ENCODE measurements around the gene FRAS1. TPM values are rescaled to one million over a fixed set of nuclear protein-coding genes. Genes with fewer than 3 reads are reported as not detected.

Gene FRAS1
- total and polyA plus RNA-seq, 2 donors (not counting 3 experiments of a cell fraction or from before 2014, with no cell fraction given) = 1.4 to 3.6 TPM

DNA sequence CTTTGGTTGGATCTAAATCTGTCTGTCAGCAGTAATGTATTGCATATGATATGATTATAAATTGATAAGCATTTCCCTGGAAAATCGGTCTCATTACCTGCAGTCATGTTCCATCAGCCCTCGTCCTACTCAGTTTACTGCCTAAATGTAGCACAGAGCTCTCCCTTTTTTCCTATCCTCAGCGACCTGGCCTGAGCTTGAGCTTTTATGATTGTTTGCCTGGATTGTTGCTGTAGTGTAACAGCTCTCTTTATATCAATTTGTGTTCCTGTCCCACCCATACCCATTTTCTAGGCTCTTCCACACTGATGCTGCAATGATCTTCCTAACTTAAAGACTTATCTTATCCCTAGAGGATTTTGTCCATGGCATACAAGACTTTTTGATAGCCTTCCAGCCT is 95.7 kb downstream of the FRAS1 start:
- no peak for DNase-seq (ENCODE audit: low read depth, low spot score)
- Histone ChIP-seq H3K9me3 (replicated peaks; ENCODE audit: control insufficient read depth, insufficient read depth, low read length) (no peaks in the 10 kb centered on the region), H3K27ac (ENCODE audit: insufficient read depth, low read depth, low read length) (no peak overlapping the region), H3K4me1 (ENCODE audit: control insufficient read depth, extremely low read depth, insufficient read depth, low read length) (no peaks in the 10 kb centered on the region), H2AFZ (ENCODE audit: low read depth, low read length) (no peak overlapping the region), H3K4me3 (replicated peaks in 1 of 3; ENCODE audit: insufficient read depth in 1 of 3, low read depth in 1 of 3, low read length in 3 of 3) (no peak overlapping the region), H3K79me2 (ENCODE audit: control insufficient read depth, insufficient read depth, low read length) (no peaks in the 10 kb centered on the region), H3K9ac (replicated peaks; ENCODE audit: extremely low read depth, insufficient read depth, low read length) (no peak overlapping the region), H3K27me3 (ENCODE audit: control insufficient read depth in 2 of 2, insufficient read depth in 2 of 2, low read length in 2 of 2) (no peaks in the 10 kb centered on the region), H3K36me3 (ENCODE audit: control insufficient read depth in 2 of 2, extremely low read depth in 1 of 2, insufficient read depth in 2 of 2, low read length in 2 of 2) (no peaks in the 10 kb centered on the region), H4K20me1 (replicated peaks; ENCODE audit: control insufficient read depth, extremely low read depth, insufficient read depth, low read length) (no peaks in the 10 kb centered on the region), H3K4me2 (ENCODE audit: insufficient read depth, low read length) (no peak overlapping the region), H3K9me1 (replicated peaks; ENCODE audit: control insufficient read depth, extremely low read depth, insufficient read depth, low read length) (no peaks in the 10 kb centered on the region)
- no TSS peak for BruUV-seq (replicated peaks)
- ChIA-PET CTCF (interaction anchor here (1.4 kb wide), 1 partner anchor 14 kb away, joined by 3 read pairs; no protein-coding TSS in a partner anchor), POLR2A (no interaction called here)
- TF ChIP-seq, protein P1, sequence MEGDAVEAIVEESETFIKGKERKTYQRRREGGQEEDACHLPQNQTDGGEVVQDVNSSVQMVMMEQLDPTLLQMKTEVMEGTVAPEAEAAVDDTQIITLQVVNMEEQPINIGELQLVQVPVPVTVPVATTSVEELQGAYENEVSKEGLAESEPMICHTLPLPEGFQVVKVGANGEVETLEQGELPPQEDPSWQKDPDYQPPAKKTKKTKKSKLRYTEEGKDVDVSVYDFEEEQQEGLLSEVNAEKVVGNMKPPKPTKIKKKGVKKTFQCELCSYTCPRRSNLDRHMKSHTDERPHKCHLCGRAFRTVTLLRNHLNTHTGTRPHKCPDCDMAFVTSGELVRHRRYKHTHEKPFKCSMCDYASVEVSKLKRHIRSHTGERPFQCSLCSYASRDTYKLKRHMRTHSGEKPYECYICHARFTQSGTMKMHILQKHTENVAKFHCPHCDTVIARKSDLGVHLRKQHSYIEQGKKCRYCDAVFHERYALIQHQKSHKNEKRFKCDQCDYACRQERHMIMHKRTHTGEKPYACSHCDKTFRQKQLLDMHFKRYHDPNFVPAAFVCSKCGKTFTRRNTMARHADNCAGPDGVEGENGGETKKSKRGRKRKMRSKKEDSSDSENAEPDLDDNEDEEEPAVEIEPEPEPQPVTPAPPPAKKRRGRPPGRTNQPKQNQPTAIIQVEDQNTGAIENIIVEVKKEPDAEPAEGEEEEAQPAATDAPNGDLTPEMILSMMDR (IDR thresholded peaks at IDR 0.05; ENCODE audit: extremely low read depth in 1 of 2, insufficient read depth in 1 of 2, low read depth in 1 of 2, low read length in 2 of 2) = no peak
- TF ChIP-seq JUN (IDR thresholded peaks at IDR 0.05; ENCODE audit: borderline replicate concordance, insufficient read depth, insufficient read length, low read depth) (no peak), MYC (IDR thresholded peaks at IDR 0.05; ENCODE audit: low read depth, low read length) (no peak), FOS (IDR thresholded peaks at IDR 0.05; ENCODE audit: borderline replicate concordance, insufficient read depth, low read length) (no peak), POLR2AphosphoS5 (IDR thresholded peaks at IDR 0.05; ENCODE audit: insufficient read depth, low read depth, low read length) (no peak), EZH2 (IDR thresholded peaks at IDR 0.05; ENCODE audit: borderline replicate concordance, low read depth, low read length, severe bottlenecking) (no peak), POLR2A (IDR thresholded peaks at IDR 0.05; ENCODE audit: low read depth, low read length) (no peak), GATA2 (IDR thresholded peaks at IDR 0.05; ENCODE audit: insufficient read depth, insufficient read length, low read depth, low read length) (no peak)
- TF ChIP-seq, protein P2, sequence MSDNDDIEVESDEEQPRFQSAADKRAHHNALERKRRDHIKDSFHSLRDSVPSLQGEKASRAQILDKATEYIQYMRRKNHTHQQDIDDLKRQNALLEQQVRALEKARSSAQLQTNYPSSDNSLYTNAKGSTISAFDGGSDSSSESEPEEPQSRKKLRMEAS (IDR thresholded peaks at IDR 0.05; ENCODE audit: insufficient read depth, insufficient read length) = no peak
- dilution Hi-C loops (cut with MboI; ENCODE audit: extremely low pct_ligation_motif_present, low sequenced_read_pairs) (no loop called here), intact Hi-C loops (cut with micrococcal nuclease) (no loop called here)
- FAIRE-seq = no peak

All from endothelial cell of umbilical vein (primary cell).